ENCODE measurements around the gene STON2.

STON2 gene

GRCh38 chr14:81222691-81223090, 177.4 kb downstream of the STON2 start:
- no peaks in the 10 kb centered on the region for H3K9me3 Mint-ChIP-seq
- TF ChIP-seq, protein P1, sequence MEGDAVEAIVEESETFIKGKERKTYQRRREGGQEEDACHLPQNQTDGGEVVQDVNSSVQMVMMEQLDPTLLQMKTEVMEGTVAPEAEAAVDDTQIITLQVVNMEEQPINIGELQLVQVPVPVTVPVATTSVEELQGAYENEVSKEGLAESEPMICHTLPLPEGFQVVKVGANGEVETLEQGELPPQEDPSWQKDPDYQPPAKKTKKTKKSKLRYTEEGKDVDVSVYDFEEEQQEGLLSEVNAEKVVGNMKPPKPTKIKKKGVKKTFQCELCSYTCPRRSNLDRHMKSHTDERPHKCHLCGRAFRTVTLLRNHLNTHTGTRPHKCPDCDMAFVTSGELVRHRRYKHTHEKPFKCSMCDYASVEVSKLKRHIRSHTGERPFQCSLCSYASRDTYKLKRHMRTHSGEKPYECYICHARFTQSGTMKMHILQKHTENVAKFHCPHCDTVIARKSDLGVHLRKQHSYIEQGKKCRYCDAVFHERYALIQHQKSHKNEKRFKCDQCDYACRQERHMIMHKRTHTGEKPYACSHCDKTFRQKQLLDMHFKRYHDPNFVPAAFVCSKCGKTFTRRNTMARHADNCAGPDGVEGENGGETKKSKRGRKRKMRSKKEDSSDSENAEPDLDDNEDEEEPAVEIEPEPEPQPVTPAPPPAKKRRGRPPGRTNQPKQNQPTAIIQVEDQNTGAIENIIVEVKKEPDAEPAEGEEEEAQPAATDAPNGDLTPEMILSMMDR (IDR thresholded peaks at IDR 0.05): no peak
- H3K4me3 Mint-ChIP-seq: peak overlapping the region; percentile 44
- peaks cover 4% of the 10 kb centered on the region for H3K36me3 Mint-ChIP-seq (ENCODE audit: low read depth)
- no peak for DNase-seq
- peaks cover 9% of the 10 kb centered on the region for H3K27me3 Mint-ChIP-seq (ENCODE audit: low read depth, poor library complexity)
- peak overlapping the region; percentile 25 for H3K27ac Mint-ChIP-seq
- H3K4me1 Mint-ChIP-seq: peaks cover 32% of the 10 kb centered on the region

DNA sequence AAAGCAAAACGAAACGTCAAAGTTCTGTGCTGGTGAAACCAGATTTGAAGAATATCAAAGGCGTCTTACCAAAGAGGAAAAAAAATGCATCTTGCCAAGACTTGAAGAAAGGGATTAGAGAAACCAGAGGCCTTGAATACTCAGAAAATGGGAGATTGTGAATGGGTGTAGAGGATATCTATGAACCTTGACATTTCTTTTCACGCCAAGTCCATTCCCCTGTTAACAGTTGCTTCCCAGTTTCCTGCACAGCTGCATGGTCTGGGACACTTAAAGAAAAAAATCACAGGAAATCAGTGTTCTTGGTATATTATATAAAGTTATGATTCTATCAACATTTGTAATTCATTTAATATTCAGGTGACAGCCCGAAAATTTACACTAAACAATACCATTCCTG, 178.0 kb downstream of the STON2 start:
- H3K36me3 Mint-ChIP-seq (ENCODE audit: low read depth): peaks cover 6% of the 10 kb centered on the region
- H3K4me3 Mint-ChIP-seq: peak overlapping the region; percentile 98
- no peak for DNase-seq
- H3K27ac Mint-ChIP-seq: peak overlapping the region; percentile 100
- no peaks in the 10 kb centered on the region for H3K9me3 Mint-ChIP-seq
- peaks cover 38% of the 10 kb centered on the region for H3K4me1 Mint-ChIP-seq
- TF ChIP-seq, protein P1 (IDR thresholded peaks at IDR 0.05): no peak
- peaks cover 9% of the 10 kb centered on the region for H3K27me3 Mint-ChIP-seq (ENCODE audit: low read depth, poor library complexity)

DNA sequence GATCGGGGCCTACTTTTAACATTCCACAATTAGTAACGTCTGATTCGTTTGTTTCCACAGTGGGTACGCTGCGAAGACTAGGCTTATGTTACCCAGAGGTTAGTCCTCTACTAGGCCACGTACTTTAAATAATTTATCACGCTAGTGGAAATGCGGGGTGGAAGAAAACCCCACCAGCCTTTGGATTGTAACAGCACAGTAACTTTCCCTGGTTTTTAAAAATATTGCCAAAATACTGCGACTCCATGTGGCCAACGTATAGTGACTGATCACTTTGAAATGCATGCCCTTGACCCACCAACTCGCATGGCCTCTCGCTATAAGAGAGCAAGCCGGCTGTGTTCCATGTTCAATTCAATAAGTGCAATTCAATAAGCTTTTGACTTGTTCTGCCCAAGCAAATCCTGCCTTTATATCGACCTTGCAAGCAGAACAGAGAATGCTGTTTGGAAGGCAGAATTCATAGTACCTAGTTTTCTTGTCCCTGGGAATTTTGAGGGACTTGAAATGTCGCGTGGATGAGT, 178.5 kb downstream of the STON2 start:
- Mint-ChIP-seq H3K27me3 (ENCODE audit: low read depth, poor library complexity) (peaks cover 9% of the 10 kb centered on the region), H3K4me3 (peak overlapping the region; percentile 98), H3K9me3 (no peaks in the 10 kb centered on the region), H3K27ac (peak overlapping the region; percentile 100), H3K36me3 (ENCODE audit: low read depth) (peaks cover 9% of the 10 kb centered on the region), H3K4me1 (peaks cover 42% of the 10 kb centered on the region)
- no peak for DNase-seq
- TF ChIP-seq, protein P1 (IDR thresholded peaks at IDR 0.05): no peak

DNA sequence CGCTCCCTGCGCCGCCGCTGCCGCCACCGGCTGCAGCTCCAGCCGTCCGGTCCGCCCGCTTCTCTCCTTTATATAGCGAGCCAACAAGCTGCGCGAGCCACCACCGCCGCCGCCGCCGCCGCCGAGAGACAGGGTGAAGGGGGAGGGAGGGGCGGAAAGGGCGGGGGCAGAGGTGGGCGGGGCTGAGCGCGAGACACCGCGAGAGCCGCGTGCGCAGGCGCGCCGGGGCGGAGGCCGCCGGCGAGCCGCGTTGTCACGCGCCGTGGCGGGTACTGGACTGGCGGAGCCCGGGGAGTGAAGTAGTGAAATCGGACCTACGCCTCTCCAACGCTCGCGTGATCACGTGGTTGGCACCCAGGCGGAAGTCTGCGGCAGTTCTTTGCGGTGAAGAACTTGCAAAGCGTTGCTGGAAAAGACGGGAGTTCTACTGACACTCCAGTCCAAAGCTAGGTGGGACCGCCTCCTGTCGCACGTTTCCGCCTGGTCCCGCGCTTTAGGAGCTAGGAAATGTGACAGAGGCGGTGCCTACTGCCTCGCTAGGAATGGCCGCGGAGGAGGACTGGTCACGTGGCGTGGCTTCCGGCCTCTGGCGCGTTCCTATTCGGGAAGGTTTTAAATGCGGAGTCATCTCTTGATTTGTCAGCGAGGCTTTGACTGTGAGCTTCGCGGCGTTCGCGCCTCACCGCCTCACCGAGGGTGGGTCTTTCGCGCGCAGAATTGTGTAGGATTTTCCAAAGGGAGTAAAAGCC, 179.1 kb downstream of the STON2 start, which contains the start of gene GTF2A1:
GTF2A1 (minus strand) TSS at position 130 of the 749 bp plus-strand sequence. CDS start 441 bp downstream, outside the sequence.
- peak; percentile 95 for DNase-seq
- Mint-ChIP-seq H3K27me3 (ENCODE audit: low read depth, poor library complexity) (peaks cover 9% of the 10 kb centered on the region), H3K36me3 (ENCODE audit: low read depth) (peaks cover 15% of the 10 kb centered on the region), H3K27ac (peak within 1 kb of the TSS; percentile 100), H3K4me1 (peaks cover 48% of the 10 kb centered on the region), H3K4me3 (peak within 1 kb of the TSS; percentile 98), H3K9me3 (no peaks in the 10 kb centered on the region)
- TF ChIP-seq, protein P1 (IDR thresholded peaks at IDR 0.05): no peak

- Mint-ChIP-seq H3K4me1 (peaks cover 49% of the 10 kb centered on the region), H3K36me3 (ENCODE audit: low read depth) (peaks cover 20% of the 10 kb centered on the region), H3K27me3 (ENCODE audit: low read depth, poor library complexity) (peaks cover 9% of the 10 kb centered on the region), H3K4me3 (peak overlapping the region; percentile 98), H3K27ac (peak overlapping the region; percentile 99), H3K9me3 (no peaks in the 10 kb centered on the region)
- DNase-seq: no peak
- TF ChIP-seq, protein P1 (IDR thresholded peaks at IDR 0.05): no peak
Observed at GRCh38 chr14:81220580-81220829, 179.6 kb downstream of the STON2 start.
